GM12878 (cell line): ENCODE results near the gene TM9SF4. TPM values are rescaled to one million over a fixed set of nuclear protein-coding genes. Genes with fewer than 3 reads are reported as not detected.

Experiments used
- ATAC-seq: fragments of 200-7000 bp; cut with Tn5 transposase; 3 replicates; pipeline ENCODE4 v1.9.1; 2020; ENCODE audit warnings: mild to moderate bottlenecking, moderate library complexity
- BruUV-seq: library from RNA; stranded (reverse); fragments of 400-500 nt; replicated peaks from 2 replicates; lab custom pipeline; 2021; lab: Mats Ljungman, UMichigan
- CTCF ChIA-PET: fragments of 300-600 bp; sonication (Branson Sonifier 250); formaldehyde crosslinking; extraction: SDS; loops from one replicate; lab custom pipeline; 2021; ENCODE audit warnings: inconsistent platforms; lab: Yijun Ruan, JAX
- POLR2A ChIA-PET: fragments of 350-600 bp; formaldehyde crosslinking; extraction: SDS; loops from one replicate; lab custom pipeline; 2021; ENCODE audit warnings: inconsistent platforms; lab: Charles Lee
- RAD21 ChIA-PET: fragments of 300-600 bp; sonication (Branson Sonifier 250); formaldehyde crosslinking; loops from one replicate; lab custom pipeline; 2023; ENCODE audit warnings: antibody characterized with exemption; ENCODE audit not compliant: unreplicated experiment; lab: Charles Lee
- SMC1A ChIA-PET: fragments of 300-600 bp; sonication (Branson Sonifier 250); formaldehyde crosslinking; loops from one replicate; lab custom pipeline; 2023; ENCODE audit not compliant: unreplicated experiment, uncharacterized antibody; lab: Charles Lee
- DNase-seq: peaks from one replicate; pipeline ENCODE4 v3.0.0-alpha.2; 2011; ENCODE audit warnings: low read depth, low spot score
- FAIRE-seq: peaks from 3 replicates; lab custom pipeline; 2011; peaks lifted over from hg19 to GRCh38; lab: Jason Lieb, UNC
- H2AFZ ChIP-seq: 2 replicates; pipeline ENCODE4 v1.6.0; 2011; ENCODE audit warnings: low read depth, low read length, control low read depth; ENCODE audit not compliant: control insufficient read depth
- H3K27ac ChIP-seq: 2 replicates; pipeline ENCODE4 v1.5.1; 2011; ENCODE audit warnings: control low read depth; ENCODE audit not compliant: control insufficient read depth, insufficient read depth
- H3K27me3 ChIP-seq, 2 experiments: replicated peaks in 1 of 2; 2 replicates each; pipeline versions ENCODE4 v1.6.0 to v1.6.1; 2011; ENCODE audit warnings: low read length in 1 of 2; ENCODE audit not compliant: control insufficient read depth in 2 of 2, insufficient read depth in 2 of 2
- H3K36me3 ChIP-seq, 2 experiments: 2 replicates each; pipeline ENCODE4 v1.5.1; 2011; ENCODE audit warnings: low read length in 1 of 2; ENCODE audit not compliant: control insufficient read depth in 2 of 2, insufficient read depth in 2 of 2
- H3K4me1 ChIP-seq: 2 replicates; pipeline ENCODE4 v1.6.1; 2011; ENCODE audit warnings: mild to moderate bottlenecking, low read length, moderate library complexity, mixed read lengths; ENCODE audit not compliant: control insufficient read depth, insufficient read depth
- H3K4me2 ChIP-seq: 2 replicates; pipeline ENCODE4 v1.6.0; 2011; ENCODE audit warnings: control low read depth; ENCODE audit not compliant: control insufficient read depth, insufficient read depth
- H3K4me3 ChIP-seq: fragments of 200-600 bp; sonication (generic); 2 replicates; pipeline ENCODE4 v1.5.1; 2016
- H3K79me2 ChIP-seq: 2 replicates; pipeline ENCODE4 v1.6.0; 2011; ENCODE audit warnings: low read length; ENCODE audit not compliant: control insufficient read depth, insufficient read depth
- H3K9ac ChIP-seq: 2 replicates; pipeline ENCODE4 v1.8.0; 2011; ENCODE audit warnings: low read length, control low read depth, mixed read lengths; ENCODE audit not compliant: control insufficient read depth, insufficient read depth
- H3K9me3 ChIP-seq: replicated peaks from 3 replicates; pipeline ENCODE4 v1.5.1; 2011; ENCODE audit warnings: mild to moderate bottlenecking, low read length; ENCODE audit not compliant: control insufficient read depth, insufficient read depth
- H4K20me1 ChIP-seq: 2 replicates; pipeline ENCODE4 v1.6.0; 2011; ENCODE audit not compliant: control insufficient read depth, insufficient read depth
- BRCA1 ChIP-seq: IDR thresholded peaks from 2 replicates; pipeline ENCODE4 v1.6.1; 2011; ENCODE audit warnings: low read depth, low read length, improper control_type of control experiment
- CHD4 ChIP-seq: fragments of 200-600 bp; sonication (generic); IDR thresholded peaks from 2 replicates; pipeline ENCODE4 v1.6.1; 2016; ENCODE audit warnings: mild to moderate bottlenecking
- TAF1 ChIP-seq: IDR thresholded peaks from 2 replicates; pipeline ENCODE4 v1.6.1; 2011; ENCODE audit warnings: mild to moderate bottlenecking, low read depth, low read length, borderline replicate concordance
- WGBS: methylation state at CpG from one replicate; pipeline ENCODE4 v1.1.6; 2016; ENCODE audit warnings: low lambda C conversion rate; ENCODE audit not compliant: insufficient replicate concordance, insufficient coverage; ENCODE audit errors: missing lambda C conversion rate; 5-methylcytosine and 5-hydroxymethylcytosine counted together
- in situ Hi-C: fragments of 300-500 bp; cut with MboI; formaldehyde crosslinking; loops from 9 replicates; pipeline ENCODE4 v1.14.3; 2018; ENCODE audit warnings: mixed read lengths
- intact Hi-C: fragments of 100-400 bp; cut with micrococcal nuclease; formaldehyde crosslinking; loops from one replicate; pipeline ENCODE4 v1.14.2; 2022; ENCODE audit not compliant: unreplicated experiment
- polyA plus RNA-seq, 11 experiments: library from polyadenylated mRNA; depleted of rRNA in 4 of 11; unstranded in 6 of 11; stranded (reverse) in 5 of 11; fragments of >200 nt; fragmentation: Nextera tagmentation in 4 of 11; fragmentation: Illumina TruSeq in 1 of 11; extraction: Ambion mirVana in 4 of 11; extraction: Trizol in 1 of 11; gene quantifications; 1 replicate in 1 of 11; 2 replicates in 10 of 11; pipeline versions ENCODE4 v1.2.1 to v1.2.3, GENCODE V29; 2011 to 2016; ENCODE audit warnings: inconsistent platforms in 2 of 11, missing spikeins in 2 of 11, low read depth in 1 of 11
- total RNA-seq, 4 experiments: library from RNA; depleted of rRNA in 3 of 4; stranded (reverse); fragments of >200 nt in 3 of 4; fragmentation: Illumina TruSeq in 1 of 4; extraction: Trizol in 1 of 4; gene quantifications; 2 replicates each; pipeline versions ENCODE4 v1.2.1 to v1.2.3, GENCODE V29; 2013 to 2021

Gene TM9SF4
- total and polyA plus RNA-seq, 10 of the 15 experiments (the other 5 are each of a cell fraction or from before 2014, with no cell fraction given), result 8.5 to 47.8 (median 24.3) TPM

GRCh38 chr20:32070282-32070681, 39.2 kb upstream of the TM9SF4 start (continued):
- TF ChIP-seq BRCA1, result no peak
- no peak for TF ChIP-seq CHD4

- FAIRE-seq (no peak), ATAC-seq (no peak), DNase-seq (no peak)
- Histone ChIP-seq H3K27ac (no peak overlapping the region), H3K4me1 (peaks cover 26% of the 10 kb centered on the region), H3K36me3 (no peaks in the 10 kb centered on the region), H3K9me3 (no peaks in the 10 kb centered on the region), H3K4me2 (no peak overlapping the region), H4K20me1 (no peaks in the 10 kb centered on the region), H3K4me3 (no peak overlapping the region), H2AFZ (no peak overlapping the region)
- WGBS, result 38% methylated on average over 3 of the region's 4 CpGs
- POLR2A ChIA-PET, result interaction anchor here (0.9 to 1.6 kb wide), 2 partner anchors 12 to 21 kb away, joined by 3 to 6 read pairs; no protein-coding TSS in a partner anchor
- in situ Hi-C loops, result no loop called here
- BruUV-seq, result no TSS peak
- RAD21 ChIA-PET, result interaction anchor here (0.8 to 1.7 kb wide), 3 partner anchors 15 to 36 kb away, joined by 3 to 6 read pairs (median 3); no protein-coding TSS in a partner anchor
- SMC1A ChIA-PET, result interaction anchor here (1.3 to 2.1 kb wide), 4 partner anchors 8 to 38 kb away, joined by 4 to 8 read pairs (median 4); no protein-coding TSS in a partner anchor
- TF ChIP-seq TAF1, result no peak
- TF ChIP-seq, all 136 proteins: peak for 0
- intact Hi-C loops, result no loop called here
- Histone ChIP-seq H3K79me2 (no peaks in the 10 kb centered on the region), H3K9ac (no peak overlapping the region), H3K27me3 (no peaks in the 10 kb centered on the region)
- CTCF ChIA-PET, result interaction anchor here (2.6 to 4.9 kb wide), 2 partner anchors 35 to 40 kb away, joined by 11 to 21 read pairs; no protein-coding TSS in a partner anchor
These were observed 38.8 kb upstream of the TM9SF4 start for GRCh38 chr20:32070690-32071213.
